Eye (tissue), 1 donor: ENCODE results near the gene AFF4.
"Not testable (repeated sequence)": the region's sequence is repeated elsewhere in the genome, so short reads cannot be mapped to it uniquely, and the experiment has no call there.

Source experiments
- DNase-seq: peaks from one replicate; pipeline ENCODE4 v3.0.0-alpha.2; 2015

Gene AFF4, protein sequence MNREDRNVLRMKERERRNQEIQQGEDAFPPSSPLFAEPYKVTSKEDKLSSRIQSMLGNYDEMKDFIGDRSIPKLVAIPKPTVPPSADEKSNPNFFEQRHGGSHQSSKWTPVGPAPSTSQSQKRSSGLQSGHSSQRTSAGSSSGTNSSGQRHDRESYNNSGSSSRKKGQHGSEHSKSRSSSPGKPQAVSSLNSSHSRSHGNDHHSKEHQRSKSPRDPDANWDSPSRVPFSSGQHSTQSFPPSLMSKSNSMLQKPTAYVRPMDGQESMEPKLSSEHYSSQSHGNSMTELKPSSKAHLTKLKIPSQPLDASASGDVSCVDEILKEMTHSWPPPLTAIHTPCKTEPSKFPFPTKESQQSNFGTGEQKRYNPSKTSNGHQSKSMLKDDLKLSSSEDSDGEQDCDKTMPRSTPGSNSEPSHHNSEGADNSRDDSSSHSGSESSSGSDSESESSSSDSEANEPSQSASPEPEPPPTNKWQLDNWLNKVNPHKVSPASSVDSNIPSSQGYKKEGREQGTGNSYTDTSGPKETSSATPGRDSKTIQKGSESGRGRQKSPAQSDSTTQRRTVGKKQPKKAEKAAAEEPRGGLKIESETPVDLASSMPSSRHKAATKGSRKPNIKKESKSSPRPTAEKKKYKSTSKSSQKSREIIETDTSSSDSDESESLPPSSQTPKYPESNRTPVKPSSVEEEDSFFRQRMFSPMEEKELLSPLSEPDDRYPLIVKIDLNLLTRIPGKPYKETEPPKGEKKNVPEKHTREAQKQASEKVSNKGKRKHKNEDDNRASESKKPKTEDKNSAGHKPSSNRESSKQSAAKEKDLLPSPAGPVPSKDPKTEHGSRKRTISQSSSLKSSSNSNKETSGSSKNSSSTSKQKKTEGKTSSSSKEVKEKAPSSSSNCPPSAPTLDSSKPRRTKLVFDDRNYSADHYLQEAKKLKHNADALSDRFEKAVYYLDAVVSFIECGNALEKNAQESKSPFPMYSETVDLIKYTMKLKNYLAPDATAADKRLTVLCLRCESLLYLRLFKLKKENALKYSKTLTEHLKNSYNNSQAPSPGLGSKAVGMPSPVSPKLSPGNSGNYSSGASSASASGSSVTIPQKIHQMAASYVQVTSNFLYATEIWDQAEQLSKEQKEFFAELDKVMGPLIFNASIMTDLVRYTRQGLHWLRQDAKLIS

GRCh38 chr5:132963171-132964104 lies at the start of gene AFF4:
AFF4 (minus strand) TSS chr5:132963634; CDS start chr5:132937189, 26,445 bp downstream.
- DNase-seq: peak; percentile 98

DNA sequence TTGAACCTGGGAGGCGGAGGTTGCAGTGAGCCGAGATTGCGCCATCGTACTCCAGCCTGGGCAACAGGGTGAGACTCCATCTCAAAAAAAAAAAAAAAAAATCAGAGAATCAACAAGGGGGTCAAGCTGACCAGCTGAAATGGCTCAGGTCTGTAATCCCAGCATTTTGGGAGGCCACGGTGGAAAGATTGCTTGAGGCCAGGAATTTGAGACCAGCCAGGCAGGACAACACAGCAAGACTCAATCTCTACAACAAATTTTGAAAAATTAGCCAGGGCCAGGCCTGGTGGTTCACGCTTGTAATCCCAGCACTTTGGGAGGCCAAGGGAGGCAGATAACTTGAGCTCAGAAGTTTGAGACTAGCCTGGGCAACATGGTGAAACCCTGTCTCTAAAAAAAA lies 45.0 kb upstream of the AFF4 start:
- DNase-seq: not testable (repeated sequence)

GRCh38 chr5:133006653-133007052 lies 43.2 kb upstream of the AFF4 start:
- no peak for DNase-seq

DNA sequence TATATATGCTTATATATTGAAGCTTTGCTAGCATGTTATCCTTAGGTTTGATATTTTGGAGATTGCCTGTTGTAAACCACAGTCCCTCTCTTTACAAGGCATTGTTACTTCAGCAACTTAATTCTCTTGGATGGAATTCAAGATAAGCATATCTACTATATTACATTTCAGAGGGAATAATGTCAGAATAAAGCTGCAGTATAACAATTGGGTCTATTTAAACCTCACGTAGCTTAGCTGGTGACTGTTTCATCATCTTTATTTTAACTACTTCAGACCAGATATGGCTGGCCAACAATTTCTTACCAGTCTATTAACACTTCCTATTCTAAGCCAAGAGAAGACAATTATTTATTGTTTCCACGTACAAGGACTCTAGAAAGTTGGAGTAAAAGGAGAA lies 35.8 kb upstream of the AFF4 start:
- DNase-seq: no peak

DNA sequence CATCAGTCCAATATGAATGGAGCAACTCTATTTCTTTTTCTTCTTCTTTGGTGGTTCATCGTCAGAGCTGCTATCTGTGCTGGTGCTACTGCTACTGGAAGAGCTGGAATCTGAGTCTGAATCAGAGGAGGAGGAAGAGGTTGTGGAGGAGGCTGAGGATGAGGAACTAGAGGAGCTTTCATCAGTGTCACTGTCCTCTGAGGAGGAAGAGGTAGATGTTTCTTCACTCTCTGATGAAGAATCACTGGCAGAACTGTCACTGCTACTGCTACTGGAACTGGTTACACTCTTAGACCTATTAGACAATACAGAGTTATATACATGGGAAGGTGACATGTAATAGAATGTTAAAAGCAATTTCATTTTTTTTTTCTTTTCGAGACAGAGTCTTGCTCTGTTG lies 35.1 kb upstream of the AFF4 start:
- DNase-seq: no peak

DNA sequence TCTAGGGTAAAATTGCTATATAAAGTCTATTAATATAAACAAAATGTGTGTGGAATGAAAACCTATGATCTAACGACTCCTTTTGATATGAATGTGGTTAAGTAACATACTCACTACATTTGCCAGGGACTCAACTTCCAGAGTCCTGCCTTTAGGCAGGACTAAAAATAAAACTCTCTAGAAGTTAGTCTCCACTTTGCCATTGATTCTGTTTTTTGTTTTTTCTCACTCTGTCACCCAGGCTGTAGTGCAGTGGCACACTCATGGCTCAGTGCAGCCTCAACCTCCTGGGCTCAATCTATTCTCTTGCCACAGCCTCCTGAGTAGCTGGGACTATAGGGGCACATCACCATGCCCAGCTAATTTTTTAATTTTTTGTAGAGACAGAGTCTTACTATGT lies 32.9 kb upstream of the AFF4 start:
- no peak for DNase-seq

DNA sequence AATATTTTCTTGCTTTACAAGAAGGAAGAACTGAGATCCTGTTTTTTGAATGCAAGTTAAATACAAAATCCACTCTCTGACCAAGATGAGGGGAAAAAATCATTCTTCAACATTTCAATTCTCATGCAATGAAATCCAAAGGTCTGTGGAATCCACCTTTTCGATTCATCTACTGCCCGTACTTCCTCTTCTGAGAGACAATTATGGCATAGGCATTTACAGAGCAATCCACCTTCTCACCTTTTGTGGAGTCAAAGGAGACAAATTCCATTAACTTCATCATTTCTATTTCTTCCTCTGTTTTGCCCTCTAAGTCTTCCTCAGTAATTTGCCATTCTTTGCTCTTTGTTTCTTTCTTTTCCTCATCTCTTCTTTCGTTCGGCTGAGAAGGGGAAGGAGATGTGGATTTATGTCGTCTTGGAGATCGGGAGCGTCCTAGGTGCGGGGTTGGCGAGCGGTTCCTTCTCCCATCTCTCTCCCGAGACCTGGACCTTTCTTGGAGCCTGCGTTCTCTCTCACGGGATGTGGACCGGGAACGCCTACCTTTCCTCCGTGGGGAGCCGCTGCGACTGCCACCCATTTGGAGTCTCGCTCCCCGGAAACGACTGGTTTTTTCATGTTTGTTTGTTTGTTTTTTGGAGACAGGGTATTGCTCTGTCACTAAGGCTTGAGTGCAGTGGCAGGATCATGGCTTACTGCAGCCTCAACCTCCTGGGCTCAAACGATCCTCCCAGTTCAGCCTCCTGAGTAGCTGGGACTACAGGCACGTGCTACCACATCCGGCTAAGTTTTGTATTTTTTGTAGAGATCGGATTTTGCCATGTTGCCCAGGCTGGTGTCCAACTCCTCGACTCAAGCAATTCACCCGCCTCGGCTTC lies 24.3 kb upstream of the AFF4 start:
- DNase-seq: no peak

- not testable (repeated sequence) for DNase-seq
Measured at GRCh38 chr5:132982971-132983370, 19.5 kb upstream of the AFF4 start.

DNA sequence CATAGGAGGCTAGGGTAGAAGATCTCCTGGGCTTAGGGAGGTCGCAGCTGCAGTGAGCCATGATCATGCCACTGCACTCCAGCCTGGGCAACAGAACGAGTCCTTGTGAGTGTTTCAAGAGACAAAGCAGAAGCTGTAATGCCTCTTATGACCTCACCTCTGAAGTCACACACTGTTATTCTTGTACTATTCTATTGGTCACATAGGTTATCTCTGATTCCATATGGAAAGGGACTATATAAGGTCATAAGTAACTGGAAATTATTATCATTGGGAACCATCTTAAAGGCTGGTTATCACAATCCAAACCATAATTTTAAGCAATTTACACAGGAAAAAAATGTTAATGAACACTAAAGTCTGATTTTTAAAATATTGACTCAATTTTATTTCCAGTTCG lies 17.9 kb upstream of the AFF4 start:
- DNase-seq: no peak

DNA sequence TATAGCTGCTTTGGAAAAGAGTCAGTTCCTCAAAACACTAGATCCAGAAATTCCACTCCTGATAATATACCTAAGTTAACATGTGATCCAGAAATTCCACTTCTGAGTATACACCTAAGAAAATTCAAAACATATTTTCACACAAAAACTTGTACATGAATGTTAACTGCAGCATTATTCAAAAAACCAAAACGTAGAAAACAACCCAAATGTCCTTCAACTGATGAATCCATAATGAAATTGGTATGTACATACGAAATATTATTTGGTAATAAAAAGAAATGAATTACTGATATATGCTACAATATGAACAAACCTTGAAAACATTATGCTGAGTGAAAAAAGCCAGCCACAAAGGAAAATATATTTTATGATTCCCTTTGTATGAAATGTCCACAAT lies 16.5 kb upstream of the AFF4 start:
- DNase-seq: no peak

- DNase-seq: no peak
Measured at GRCh38 chr5:132979367-132979940, 16.0 kb upstream of the AFF4 start.

GRCh38 chr5:132976852-132977251 lies 13.4 kb upstream of the AFF4 start:
- no peak for DNase-seq

GRCh38 chr5:132972436-132972828 lies 9.0 kb upstream of the AFF4 start:
- DNase-seq: not testable (repeated sequence)

- no peak for DNase-seq
Measured at GRCh38 chr5:132971483-132972435, 8.3 kb upstream of the AFF4 start.

DNA sequence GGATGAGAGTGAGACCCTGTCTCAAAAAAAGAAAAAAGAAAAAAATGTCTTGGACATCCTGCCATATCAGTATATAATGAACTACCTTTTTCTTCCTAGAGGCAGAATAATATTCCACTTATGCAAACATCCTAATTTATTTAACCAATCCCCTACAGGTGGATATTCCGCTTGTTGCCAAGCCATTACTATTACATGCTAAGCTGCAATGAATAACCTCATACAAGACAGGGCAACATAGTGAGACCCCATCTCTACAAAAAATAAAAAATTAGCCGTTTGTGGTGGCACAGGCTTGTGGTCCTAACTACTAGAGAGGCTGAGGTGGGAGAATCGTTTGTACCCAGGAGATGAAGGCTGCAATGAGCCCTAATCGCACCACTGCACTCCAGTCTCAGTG lies 1.7 kb upstream of the AFF4 start:
- DNase-seq: no peak

- peak; percentile 92 for DNase-seq
Measured at GRCh38 chr5:132962429-132963021, 909 bp downstream of the AFF4 start.

GRCh38 chr5:132961887-132962286 lies 1.5 kb downstream of the AFF4 start:
- peak; percentile 72 for DNase-seq

DNA sequence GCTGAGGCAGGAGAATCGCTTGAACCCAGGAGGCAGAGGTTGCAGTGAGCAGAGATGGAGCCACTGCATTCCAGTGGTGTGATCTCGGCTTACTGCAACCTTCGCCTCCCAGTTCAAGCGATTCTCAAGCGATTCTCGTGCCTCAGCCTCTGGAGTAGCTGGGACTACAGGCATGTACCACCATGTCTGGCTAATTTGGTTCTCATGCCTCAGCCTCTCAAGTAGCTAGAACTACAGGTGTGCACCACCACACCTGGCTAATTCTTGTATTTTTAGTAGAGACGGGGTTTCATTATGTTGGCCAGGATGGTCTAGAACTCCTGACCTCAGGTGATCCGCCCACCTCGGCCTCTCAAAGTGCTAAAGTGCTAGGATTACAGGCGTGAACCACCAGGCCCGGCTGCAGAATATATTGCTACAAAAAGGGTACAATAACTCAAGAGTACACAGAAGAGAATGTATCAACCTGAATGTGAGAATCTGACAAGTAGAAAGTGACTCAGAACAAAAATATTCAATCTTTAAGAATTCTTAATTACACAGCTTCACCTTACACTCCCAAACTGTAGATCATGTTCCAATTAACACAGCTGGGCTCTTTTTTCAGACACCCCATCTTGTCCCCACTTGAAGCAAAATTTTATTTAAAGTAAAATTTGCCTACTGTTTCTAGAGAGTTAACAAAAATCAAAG lies 2.2 kb downstream of the AFF4 start:
- not testable (repeated sequence) for DNase-seq
